Dermis microvascular lymphatic vessel endothelial cell (primary cell): ENCODE measurements around the gene LOX. TPM values are rescaled to one million over a fixed set of nuclear protein-coding genes. Genes with fewer than 3 reads are reported as not detected.
"Not testable (repeated sequence)": the region's sequence is repeated elsewhere in the genome, so short reads cannot be mapped to it uniquely, and the experiment has no call there.

Experiments used
- DNase-seq, 2 donors: peaks; one replicate each; pipeline versions ENCODE4 v3.0.0 to v3.0.0-alpha.2; 2010; ENCODE audit warnings: low read depth in 2 of 2
- total RNA-seq: library from RNA; depleted of rRNA; stranded (reverse); fragments of >200 nt; gene quantifications from 2 replicates; pipeline ENCODE4 v1.2.1, GENCODE V29; 2014

The LOX gene
- total RNA-seq, 1 donor from 2014 or later: 52.9 TPM

DNA sequence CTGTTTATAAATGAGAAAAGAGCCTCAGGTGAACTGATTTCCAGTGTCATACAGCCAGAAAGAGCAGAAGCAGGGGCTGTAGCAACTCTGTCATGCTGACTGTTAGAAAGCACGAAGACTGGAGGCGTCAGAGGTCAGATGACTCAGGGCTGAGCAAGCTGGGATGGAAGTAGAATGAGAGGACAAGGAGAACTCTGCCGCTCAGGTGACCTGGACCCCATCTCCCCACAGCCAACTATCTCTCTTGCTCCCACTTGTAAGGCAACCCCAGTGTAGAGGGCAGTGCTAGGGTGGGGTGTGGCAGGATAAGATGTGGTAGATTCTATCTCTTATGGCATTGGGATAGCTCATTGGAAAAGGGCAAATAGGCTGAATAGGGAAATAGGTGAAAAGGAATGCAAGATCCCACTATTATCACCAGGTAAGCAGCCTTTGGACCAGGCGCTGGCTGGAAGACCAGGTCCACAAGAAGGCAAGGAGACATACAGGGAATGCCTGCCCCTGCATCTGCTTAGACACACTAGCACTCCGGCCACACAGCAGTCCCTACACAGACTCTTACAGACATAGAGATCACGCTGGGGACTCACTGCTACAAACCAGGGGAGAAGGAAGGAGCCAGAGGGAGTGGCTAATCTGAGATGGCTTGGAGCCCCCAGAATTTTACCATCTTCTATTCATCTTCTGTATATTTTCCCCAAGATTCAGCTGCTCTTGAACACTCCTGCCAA is 21.2 kb upstream of the LOX start:
- DNase-seq: peak in 1 of 2 donors; percentile 61

- DNase-seq: no peak
Measured at GRCh38 chr5:122097391-122097790, 19.3 kb upstream of the LOX start.

GRCh38 chr5:122095158-122095557 is 17.1 kb upstream of the LOX start:
- DNase-seq: no peak

GRCh38 chr5:122094251-122094650 is 16.2 kb upstream of the LOX start:
- not testable (repeated sequence) for DNase-seq

DNA sequence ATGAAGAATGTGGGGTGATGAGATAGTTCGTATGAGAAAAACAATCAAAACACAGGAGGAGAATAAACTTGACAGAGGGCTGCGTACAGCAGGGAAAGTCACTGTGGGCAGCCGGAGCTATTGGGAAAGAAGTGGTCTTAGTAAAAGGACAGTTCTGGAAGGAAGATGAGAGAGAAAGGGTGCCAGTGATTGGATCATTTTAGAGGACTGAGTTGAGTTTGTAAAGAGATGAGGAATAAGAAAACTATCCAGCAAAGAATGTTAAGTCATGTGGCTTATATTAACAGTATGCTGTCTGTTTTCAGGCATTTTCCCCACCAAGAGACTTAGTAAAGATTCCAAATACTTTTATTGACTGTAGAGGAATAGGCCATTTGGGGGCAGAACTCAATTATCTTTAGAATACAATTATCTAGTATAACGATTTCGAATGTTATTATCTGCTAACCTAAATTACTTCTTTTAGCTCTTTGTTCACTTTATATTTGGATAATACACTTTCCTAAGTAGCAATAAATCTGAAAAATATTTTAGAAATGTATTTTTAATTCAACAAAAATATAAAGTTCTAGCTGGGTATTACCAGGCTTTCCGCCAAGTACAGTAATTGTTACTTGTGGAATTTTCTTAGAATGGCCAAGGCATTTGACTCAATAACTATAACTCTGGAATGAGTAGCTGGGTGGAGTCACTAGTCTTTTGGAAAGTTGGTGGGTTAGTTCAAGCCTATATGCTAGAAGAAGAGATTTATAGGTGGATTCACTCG is 15.5 kb upstream of the LOX start:
- no peak for DNase-seq

DNA sequence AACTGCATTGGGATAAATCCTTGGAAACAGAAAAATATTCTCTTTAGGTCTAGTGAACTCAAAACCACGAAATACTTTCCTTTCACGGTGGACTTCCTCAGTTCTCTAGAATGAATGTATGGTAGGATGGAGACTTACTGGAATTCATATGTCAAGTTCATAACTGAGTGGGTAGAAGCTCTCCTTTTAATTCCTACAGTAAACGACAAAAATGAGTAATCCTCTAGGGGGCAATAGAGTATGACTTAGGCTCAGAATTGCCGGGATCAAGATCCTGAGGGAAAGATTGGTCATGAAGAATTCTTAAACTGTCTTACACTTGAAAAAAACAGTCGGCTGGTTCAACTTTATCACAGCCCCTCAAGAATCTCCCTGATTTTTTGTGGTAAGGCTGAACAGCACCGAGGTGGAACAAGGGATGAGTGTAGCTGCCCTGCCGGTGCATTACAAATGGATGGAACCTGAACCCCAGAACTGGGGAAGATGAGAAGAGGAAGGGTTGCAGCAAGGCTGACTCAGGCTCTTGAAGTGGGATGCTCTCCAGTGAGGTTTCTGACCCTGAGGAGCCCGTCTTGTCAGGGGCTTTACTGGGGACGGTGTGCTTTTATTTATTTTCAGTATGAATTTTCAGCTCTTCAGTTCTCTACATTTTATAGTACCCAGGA is 14.0 kb upstream of the LOX start:
- peak in 1 of 2 donors; percentile 38 for DNase-seq

DNA sequence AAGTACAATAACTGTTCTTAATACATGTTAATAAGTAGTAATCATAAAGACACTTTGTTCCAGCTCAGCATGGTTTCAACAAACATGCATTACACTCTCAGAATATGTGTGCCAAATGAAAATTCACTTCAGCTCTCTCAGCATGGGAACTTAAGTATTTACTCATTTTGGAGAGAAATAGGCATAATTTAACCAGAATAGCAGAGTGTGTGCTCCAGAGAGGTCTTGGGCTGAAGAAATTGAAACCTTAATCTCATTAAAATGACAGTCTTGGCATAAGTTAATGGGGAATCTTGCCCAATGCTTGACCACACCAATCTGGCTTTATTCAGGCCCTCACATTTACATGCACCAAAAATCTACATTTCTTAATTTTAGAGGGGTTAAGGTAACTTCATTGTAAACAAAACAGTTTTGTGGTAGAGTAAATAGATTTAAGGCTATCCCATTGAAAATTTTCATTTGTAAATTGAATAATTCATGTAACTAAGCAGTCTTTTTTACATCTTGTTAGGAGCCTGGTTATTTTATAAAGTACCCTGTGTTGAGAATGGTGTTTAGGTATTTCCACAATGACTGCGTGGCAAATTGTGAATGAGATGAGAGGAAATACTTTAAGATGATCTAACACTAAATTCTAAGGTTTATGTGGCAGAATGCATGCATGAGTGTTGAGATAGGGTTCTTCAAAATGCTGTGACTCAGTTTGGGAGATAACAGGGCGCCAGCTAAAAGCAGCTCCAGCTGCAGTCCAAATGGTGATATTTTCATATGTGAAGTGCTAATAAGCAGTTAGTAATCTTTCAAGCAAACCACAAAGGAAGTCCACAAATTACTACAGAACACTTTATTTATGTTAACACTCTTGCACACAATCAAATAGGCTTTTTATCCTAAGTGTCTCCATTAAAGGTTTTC is 11.3 kb upstream of the LOX start:
- peak in 1 of 2 donors; percentile 7 for DNase-seq

- DNase-seq: no peak
Measured at GRCh38 chr5:122085041-122085440, 7.0 kb upstream of the LOX start.

DNA sequence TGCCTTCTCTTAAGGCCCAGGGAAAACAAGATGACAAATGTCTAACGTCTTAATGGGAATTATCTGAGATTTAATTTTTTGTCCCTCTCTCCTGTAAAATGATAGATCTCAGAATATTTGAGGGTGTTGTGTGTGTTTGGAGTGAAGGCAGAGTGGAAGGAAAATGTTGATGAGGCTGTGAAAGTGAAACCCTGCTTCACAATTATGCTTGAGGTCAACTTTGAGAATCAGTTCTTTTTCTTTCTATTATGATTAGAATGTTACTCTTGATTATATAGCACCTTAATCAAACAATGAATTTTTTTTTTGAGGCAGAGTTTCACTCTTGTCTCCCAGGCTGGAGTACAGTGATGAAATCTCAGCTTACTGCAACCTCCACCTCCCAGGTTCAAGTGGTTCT is 5.5 kb upstream of the LOX start:
- no peak for DNase-seq

- DNase-seq: no peak
Measured at GRCh38 chr5:122081541-122081940, 3.5 kb upstream of the LOX start.

DNA sequence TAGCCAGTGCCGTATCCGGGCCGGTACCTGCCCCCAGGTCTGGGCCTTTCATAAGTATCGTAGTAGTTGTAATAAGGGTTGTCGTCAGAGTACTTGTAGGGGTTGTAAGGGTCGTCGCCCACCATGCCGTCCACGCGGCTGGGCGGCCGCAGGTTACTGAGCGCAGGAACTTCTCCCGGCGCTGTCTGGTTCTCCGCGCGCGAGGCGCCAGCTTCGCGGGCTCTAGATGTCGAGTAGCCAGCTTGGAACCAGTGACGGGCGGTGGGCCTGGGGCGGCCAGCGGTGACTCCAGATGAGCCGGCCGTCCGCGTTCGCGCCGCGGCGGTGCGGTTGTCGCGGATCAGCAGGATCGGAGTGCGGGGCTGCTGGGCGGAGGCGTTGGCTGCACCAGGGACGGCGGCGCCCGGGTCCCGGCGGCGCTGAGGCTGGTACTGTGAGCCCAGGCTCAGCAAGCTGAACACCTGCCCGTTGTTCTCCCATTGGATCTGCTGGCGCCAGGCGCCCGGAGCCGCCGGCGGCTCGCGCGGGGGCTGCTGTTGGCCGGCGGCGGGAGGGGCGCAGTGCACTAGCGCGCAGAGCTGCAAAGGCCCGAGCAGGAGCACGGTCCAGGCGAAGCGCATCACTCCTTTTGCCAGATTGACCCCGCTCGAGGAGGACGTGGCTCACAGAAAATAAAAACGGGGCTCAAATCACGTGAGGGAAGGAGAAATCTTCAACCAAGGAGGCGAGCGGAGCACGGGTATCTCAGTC is 518 bp downstream of the LOX start:
- DNase-seq: peak in 1 of 2 donors; percentile 45

- peak; percentile 57 to 81 for DNase-seq
Measured at GRCh38 chr5:122076669-122077365, 1.2 kb downstream of the LOX start.

GRCh38 chr5:122076050-122076461 is 2.0 kb downstream of the LOX start:
- DNase-seq: peak in 1 of 2 donors; percentile 29

- DNase-seq: no peak
Measured at GRCh38 chr5:122073864-122074263, 4.2 kb downstream of the LOX start.

DNA sequence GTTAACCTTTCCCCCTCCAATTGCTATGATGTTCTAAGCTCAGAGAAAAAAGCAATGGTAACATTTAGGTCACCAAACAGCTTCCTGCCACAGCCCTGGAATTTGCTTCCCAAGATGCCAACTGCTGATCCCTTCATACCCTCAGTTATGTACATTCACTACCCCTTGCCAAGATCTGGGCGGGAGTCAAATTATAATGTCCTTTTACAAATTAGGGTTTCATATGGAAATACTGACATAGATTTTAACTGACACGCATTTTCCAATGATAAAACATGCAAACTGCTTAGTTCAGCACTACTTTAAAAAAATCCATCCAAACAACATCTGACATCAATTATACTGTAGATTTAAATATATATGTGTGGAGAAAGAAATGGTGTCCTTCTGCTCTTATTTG is 5.0 kb downstream of the LOX start:
- no peak for DNase-seq

DNA sequence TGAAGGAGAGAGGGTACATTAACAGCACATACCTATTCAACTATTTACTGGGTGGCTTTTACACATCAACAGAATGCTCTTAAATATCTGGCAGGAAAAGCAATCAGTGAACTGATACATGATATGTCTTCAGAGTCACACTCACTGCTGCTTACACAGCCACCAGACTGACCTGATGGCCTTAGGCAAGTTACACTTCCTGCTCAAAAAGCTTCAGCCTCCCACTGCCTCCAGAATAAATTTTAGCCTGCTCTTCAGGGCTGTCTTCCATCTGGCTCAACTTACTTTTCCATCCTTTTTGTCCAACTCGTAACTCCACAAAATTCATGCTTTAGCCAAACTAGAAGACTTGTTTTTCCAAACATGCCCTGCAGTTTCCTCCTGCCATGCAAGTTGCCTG is 10.7 kb downstream of the LOX start:
- DNase-seq: no peak

- no peak for DNase-seq
Measured at GRCh38 chr5:122064992-122065391, 13.1 kb downstream of the LOX start.

- peak in 1 of 2 donors; percentile 17 for DNase-seq
Measured at GRCh38 chr5:122063836-122064235, 14.2 kb downstream of the LOX start.

- no peak for DNase-seq
Measured at GRCh38 chr5:122062205-122062604, 15.9 kb downstream of the LOX start.

GRCh38 chr5:122056913-122057312 is 21.1 kb downstream of the LOX start:
- no peak for DNase-seq
